SU-DHL-6 (cell line): ENCODE results near the gene HELZ2.

Experiments
- H2AFZ ChIP-seq: fragments of 200-600 bp; sonication (generic); 2 replicates; pipeline ENCODE4 v1.6.1; 2014; ENCODE audit warnings: low read depth, mild to moderate bottlenecking, moderate library complexity, mixed read lengths, antibody characterized with exemption, low read length; ENCODE audit not compliant: severe bottlenecking
- H3F3A ChIP-seq: fragments of 200-600 bp; shearing (Covaris generic); 2 replicates; pipeline ENCODE4 v1.6.0; 2016; ENCODE audit warnings: antibody characterized with exemption, mild to moderate bottlenecking; ENCODE audit not compliant: insufficient read depth
- H3K27ac ChIP-seq: fragments of 200-600 bp; sonication (generic); 2 replicates; pipeline ENCODE4 v1.5.1; 2016; ENCODE audit warnings: low read depth, mild to moderate bottlenecking, low read length, moderate library complexity, mixed read lengths
- H3K27me3 ChIP-seq: fragments of 200-600 bp; sonication (generic), shearing (Covaris generic); 2 replicates; pipeline ENCODE4 v1.6.0; 2014; ENCODE audit warnings: mild to moderate bottlenecking, low read length
- H3K36me3 ChIP-seq: fragments of 200-600 bp; sonication (generic); 2 replicates; pipeline ENCODE4 v1.6.1; 2014; ENCODE audit warnings: mild to moderate bottlenecking, low read length, mixed read lengths
- H3K4me2 ChIP-seq: fragments of 300-600, 200-600 bp; shearing (Covaris generic), sonication (generic); 2 replicates; pipeline ENCODE4 v1.6.0; 2014; ENCODE audit warnings: low read length, low read depth, mild to moderate bottlenecking; ENCODE audit not compliant: poor library complexity, severe bottlenecking
- H3K4me3 ChIP-seq: fragments of 200-600 bp; sonication (generic); 2 replicates; pipeline ENCODE4 v1.5.1; 2014; ENCODE audit warnings: antibody characterized with exemption, low read length, mild to moderate bottlenecking, mixed read lengths; ENCODE audit not compliant: insufficient read depth, poor library complexity, severe bottlenecking
- H3K79me2 ChIP-seq: fragments of 200-600 bp; sonication (generic); 2 replicates; pipeline ENCODE4 v1.6.1; 2014; ENCODE audit warnings: mild to moderate bottlenecking, low read length, moderate library complexity; ENCODE audit not compliant: insufficient read depth
- H3K9ac ChIP-seq: fragments of 200-600 bp; sonication (generic); 2 replicates; pipeline ENCODE4 v1.7.0; 2014; ENCODE audit warnings: mild to moderate bottlenecking, low read length
- H3K9me2 ChIP-seq: fragments of 200-600 bp; sonication (generic); replicated peaks from 2 replicates; pipeline ENCODE4 v1.6.1; 2014; ENCODE audit warnings: low read length; ENCODE audit not compliant: insufficient read depth
- H3K9me3 ChIP-seq: fragments of 200-600 bp; sonication (generic); 2 replicates; pipeline ENCODE4 v1.6.1; 2014; ENCODE audit warnings: low read length, mixed read lengths; ENCODE audit not compliant: insufficient read depth
- H4K20me1 ChIP-seq: fragments of 200-600 bp; sonication (generic); 2 replicates; pipeline ENCODE4 v1.6.1; 2014; ENCODE audit warnings: low read depth, mild to moderate bottlenecking, antibody characterized with exemption, low read length, moderate library complexity, mixed read lengths
- CTCF ChIP-seq: fragments of 200-600 bp; sonication (generic); IDR thresholded peaks from one replicate; pipeline ENCODE4 v1.5.1; 2017; ENCODE audit warnings: antibody characterized with exemption, mild to moderate bottlenecking, low read length, moderate library complexity; ENCODE audit not compliant: insufficient read depth, poor library complexity, severe bottlenecking
- EZH2phosphoT487 ChIP-seq: fragments of 200-600 bp; sonication (generic), shearing (Covaris generic); conservative IDR thresholded peaks from 2 replicates; pipeline ENCODE4 v1.6.1; 2018; ENCODE audit warnings: mild to moderate bottlenecking, antibody characterized with exemption, low read length, moderate library complexity, mixed read lengths

HELZ2 gene

GRCh38 chr20:63565021-63565698 is 8.9 kb downstream of the HELZ2 start:
- H3K4me2 ChIP-seq = no peak overlapping the region
- no peaks in the 10 kb centered on the region for H3F3A ChIP-seq
- H3K9me3 ChIP-seq = no peaks in the 10 kb centered on the region
- H3K4me3 ChIP-seq = no peak overlapping the region
- no peaks in the 10 kb centered on the region for H3K27me3 ChIP-seq
- H3K9me2 ChIP-seq = no peaks in the 10 kb centered on the region
- no peaks in the 10 kb centered on the region for H3K79me2 ChIP-seq
- no peak overlapping the region for H2AFZ ChIP-seq
- TF ChIP-seq CTCF (no peak), EZH2phosphoT487 (no peak)
- no peak overlapping the region for H3K27ac ChIP-seq
- no peaks in the 10 kb centered on the region for H4K20me1 ChIP-seq
- H3K36me3 ChIP-seq = no peaks in the 10 kb centered on the region
- H3K9ac ChIP-seq = no peak overlapping the region

GRCh38 chr20:63564036-63564810 is 9.8 kb downstream of the HELZ2 start:
- Histone ChIP-seq H3K36me3 (no peaks in the 10 kb centered on the region), H3K27me3 (no peaks in the 10 kb centered on the region)

GRCh38 chr20:63563225-63563935 is 10.7 kb downstream of the HELZ2 start:
- H3K9me2 ChIP-seq = no peaks in the 10 kb centered on the region
- no peak overlapping the region for H3K4me3 ChIP-seq
- TF ChIP-seq CTCF = no peak
- TF ChIP-seq EZH2phosphoT487 = no peak
- H3K9me3 ChIP-seq = no peaks in the 10 kb centered on the region
- no peaks in the 10 kb centered on the region for H4K20me1 ChIP-seq
- no peak overlapping the region for H3K27ac ChIP-seq
- H2AFZ ChIP-seq = no peak overlapping the region
- no peaks in the 10 kb centered on the region for H3F3A ChIP-seq
- H3K9ac ChIP-seq = no peak overlapping the region
- no peak overlapping the region for H3K4me2 ChIP-seq
- no peaks in the 10 kb centered on the region for H3K79me2 ChIP-seq
- H3K27me3 ChIP-seq = no peaks in the 10 kb centered on the region
- no peaks in the 10 kb centered on the region for H3K36me3 ChIP-seq

More at GRCh38 chr20:63564036-63564810, 9.8 kb downstream of the HELZ2 start:
- Histone ChIP-seq H3K4me2 (no peak overlapping the region), H3K4me3 (no peak overlapping the region), H4K20me1 (no peaks in the 10 kb centered on the region), H3F3A (no peaks in the 10 kb centered on the region), H2AFZ (no peak overlapping the region), H3K9me2 (no peaks in the 10 kb centered on the region), H3K9me3 (no peaks in the 10 kb centered on the region), H3K27ac (no peak overlapping the region), H3K79me2 (no peaks in the 10 kb centered on the region), H3K9ac (no peak overlapping the region)
- TF ChIP-seq CTCF (no peak), EZH2phosphoT487 (no peak)
